ENCODE measurements around the gene APOL3. TPM values are rescaled to one million over a fixed set of nuclear protein-coding genes. Genes with fewer than 3 reads are reported as not detected.

APOL3 gene
- polyA plus RNA-seq, 1 of the 3 experiments (the other 2 are of a cell fraction), result 1.1 TPM

DNA sequence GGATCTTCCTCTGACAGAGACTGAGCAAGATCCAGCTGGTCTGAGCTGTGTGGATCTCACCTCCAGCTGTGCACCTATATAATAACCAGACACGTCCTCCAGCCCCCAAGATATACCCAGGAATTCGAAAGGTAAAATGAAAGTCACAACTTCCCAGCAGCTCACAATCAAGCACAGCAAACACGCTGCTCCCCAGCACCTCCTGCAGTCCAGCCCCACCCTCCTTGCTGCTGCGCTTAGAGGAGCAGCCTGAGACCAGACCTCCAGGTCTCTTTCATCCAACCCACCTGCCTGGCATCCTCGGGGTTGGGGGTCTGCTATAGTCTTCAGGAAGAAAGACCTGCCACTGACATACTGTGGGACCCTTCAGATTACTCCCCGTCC lies 44.1 kb upstream of the APOL3 start:
- H3K9me3 ChIP-seq, result no peaks in the 10 kb centered on the region
- H3K79me2 ChIP-seq (ENCODE audit: insufficient read depth), result no peaks in the 10 kb centered on the region
- peaks cover 0 to 23% of the 10 kb centered on the region in 2 experiments; a peak in 1 of 4 replicates for H3K4me1 ChIP-seq (ENCODE audit: control insufficient read depth in 1 of 2, insufficient read depth in 2 of 2, low read depth in 1 of 2, low read length in 1 of 2)
- no peak overlapping the region for H3K9ac ChIP-seq
- H3K36me3 ChIP-seq (replicated peaks in 1 of 2; ENCODE audit: control insufficient read depth in 1 of 2, insufficient read depth in 2 of 2, low read length in 1 of 2), result no peaks in the 10 kb centered on the region
- ChIA-PET POLR2A (no interaction called here), CTCF (no interaction called here)
- H3K4me3 ChIP-seq (ENCODE audit: low read depth in 2 of 2, low read length in 1 of 2), result no peak overlapping the region
- no peak for DNase-seq
- 57% methylated on average over 6 of the region's 6 CpGs for whole genome bisulfite sequencing (ENCODE audit: low lambda C conversion rate)
- no peaks in the 10 kb centered on the region for H3K27me3 ChIP-seq (ENCODE audit: insufficient read depth)
- H3K9me2 ChIP-seq, result no peaks in the 10 kb centered on the region
- H2AFZ ChIP-seq (ENCODE audit: low read depth), result no peak overlapping the region
- no peaks in the 10 kb centered on the region for H4K20me1 ChIP-seq (ENCODE audit: insufficient read depth)
- TF ChIP-seq USF1 (IDR thresholded peaks at IDR 0.05; ENCODE audit: borderline replicate concordance, low read depth), result no peak
- no peak for TF ChIP-seq RCOR1 (IDR thresholded peaks at IDR 0.05; ENCODE audit: low read length)
- TF ChIP-seq FOSL2 (IDR thresholded peaks at IDR 0.05; ENCODE audit: borderline replicate concordance, low read depth), result no peak
- no peak for TF ChIP-seq RFX5 (IDR thresholded peaks at IDR 0.05; ENCODE audit: low read length)
- TF ChIP-seq NRF1 (IDR thresholded peaks at IDR 0.05; ENCODE audit: low read depth, low read length), result no peak
- TF ChIP-seq, protein P1, sequence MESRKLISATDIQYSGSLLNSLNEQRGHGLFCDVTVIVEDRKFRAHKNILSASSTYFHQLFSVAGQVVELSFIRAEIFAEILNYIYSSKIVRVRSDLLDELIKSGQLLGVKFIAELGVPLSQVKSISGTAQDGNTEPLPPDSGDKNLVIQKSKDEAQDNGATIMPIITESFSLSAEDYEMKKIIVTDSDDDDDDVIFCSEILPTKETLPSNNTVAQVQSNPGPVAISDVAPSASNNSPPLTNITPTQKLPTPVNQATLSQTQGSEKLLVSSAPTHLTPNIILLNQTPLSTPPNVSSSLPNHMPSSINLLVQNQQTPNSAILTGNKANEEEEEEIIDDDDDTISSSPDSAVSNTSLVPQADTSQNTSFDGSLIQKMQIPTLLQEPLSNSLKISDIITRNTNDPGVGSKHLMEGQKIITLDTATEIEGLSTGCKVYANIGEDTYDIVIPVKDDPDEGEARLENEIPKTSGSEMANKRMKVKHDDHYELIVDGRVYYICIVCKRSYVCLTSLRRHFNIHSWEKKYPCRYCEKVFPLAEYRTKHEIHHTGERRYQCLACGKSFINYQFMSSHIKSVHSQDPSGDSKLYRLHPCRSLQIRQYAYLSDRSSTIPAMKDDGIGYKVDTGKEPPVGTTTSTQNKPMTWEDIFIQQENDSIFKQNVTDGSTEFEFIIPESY (IDR thresholded peaks at IDR 0.05; ENCODE audit: borderline replicate concordance, low read depth), result no peak
- no peak for TF ChIP-seq FOXM1 (IDR thresholded peaks at IDR 0.05; ENCODE audit: low read depth)
- TF ChIP-seq SMC3 (IDR thresholded peaks at IDR 0.05; ENCODE audit: low read depth, low read length), result no peak
- no peak for TF ChIP-seq TAF1 (IDR thresholded peaks at IDR 0.05; ENCODE audit: borderline replicate concordance, low read depth, low read length)
- TF ChIP-seq FOXJ3 (CRISPR knock-in tag; IDR thresholded peaks at IDR 0.05), result no peak
- no peak overlapping the region for H3K4me2 ChIP-seq
- H3F3A ChIP-seq (replicated peaks; ENCODE audit: insufficient read depth), result no peaks in the 10 kb centered on the region
- H3K27ac ChIP-seq (ENCODE audit: low read depth in 2 of 2, low read length in 1 of 2), result no peak overlapping the region

DNA sequence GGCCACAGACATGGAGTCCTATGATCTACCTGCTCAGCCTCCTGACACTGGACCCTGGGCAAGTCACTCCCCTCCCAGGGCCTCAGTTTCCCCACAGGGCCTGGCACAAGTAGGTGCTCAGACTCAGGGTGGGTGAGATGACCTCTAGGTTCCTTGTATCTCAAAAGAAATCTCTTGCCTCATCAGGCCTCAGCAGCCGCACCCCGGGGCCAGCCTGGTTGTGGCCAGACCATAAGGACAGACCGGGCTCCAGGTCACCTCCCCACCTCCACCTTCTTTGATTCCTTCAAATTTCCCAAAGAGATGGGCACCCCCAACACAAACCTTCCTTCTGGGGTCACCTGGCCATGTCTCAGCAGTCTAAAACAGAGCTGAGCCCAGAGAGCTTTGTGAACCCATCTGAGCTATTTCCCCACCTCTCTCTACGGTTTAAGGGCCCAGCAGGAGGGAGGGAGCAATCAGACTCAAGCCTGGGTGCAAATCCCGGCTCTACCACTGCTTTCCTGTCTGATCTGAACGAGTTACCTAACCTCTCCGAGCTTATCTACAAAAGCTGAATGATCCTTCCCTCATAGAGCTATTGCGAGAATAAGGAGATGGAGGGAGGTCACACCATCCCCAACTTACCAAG lies 43.6 kb upstream of the APOL3 start:
- ChIA-PET CTCF (interaction anchor here (2.9 kb wide), 1 partner anchor 73 kb away, joined by 9 read pairs; no protein-coding TSS in a partner anchor), POLR2A (no interaction called here)
- Histone ChIP-seq H3K27ac (ENCODE audit: low read depth in 2 of 2, low read length in 1 of 2) (no peak overlapping the region), H3K4me1 (ENCODE audit: control insufficient read depth in 1 of 2, insufficient read depth in 2 of 2, low read depth in 1 of 2, low read length in 1 of 2) (peaks cover 0 to 26% of the 10 kb centered on the region in 2 experiments; a peak in 1 of 4 replicates), H3K4me2 (no peak overlapping the region), H4K20me1 (ENCODE audit: insufficient read depth) (no peaks in the 10 kb centered on the region), H3F3A (replicated peaks; ENCODE audit: insufficient read depth) (no peaks in the 10 kb centered on the region), H3K9me3 (no peaks in the 10 kb centered on the region), H3K36me3 (replicated peaks in 1 of 2; ENCODE audit: control insufficient read depth in 1 of 2, insufficient read depth in 2 of 2, low read length in 1 of 2) (no peaks in the 10 kb centered on the region), H2AFZ (ENCODE audit: low read depth) (no peak overlapping the region), H3K9ac (no peak overlapping the region), H3K9me2 (no peaks in the 10 kb centered on the region), H3K27me3 (ENCODE audit: insufficient read depth) (no peaks in the 10 kb centered on the region), H3K79me2 (ENCODE audit: insufficient read depth) (no peaks in the 10 kb centered on the region), H3K4me3 (ENCODE audit: low read depth in 2 of 2, low read length in 1 of 2) (no peak overlapping the region)
- 53% methylated on average over 6 of the region's 8 CpGs for WGBS (ENCODE audit: low lambda C conversion rate)
- DNase-seq, result no peak
- no peak for TF ChIP-seq USF2 (IDR thresholded peaks at IDR 0.05; ENCODE audit: borderline replicate concordance, low read depth, low read length)
- no peak for TF ChIP-seq POLR2AphosphoS5 (IDR thresholded peaks at IDR 0.05; ENCODE audit: low read depth, low read length)
- no peak for TF ChIP-seq SMC3 (IDR thresholded peaks at IDR 0.05; ENCODE audit: low read depth, low read length)
- TF ChIP-seq, protein P1 (IDR thresholded peaks at IDR 0.05; ENCODE audit: borderline replicate concordance, low read depth), result no peak
- no peak for TF ChIP-seq FOXM1 (IDR thresholded peaks at IDR 0.05; ENCODE audit: low read depth)
- TF ChIP-seq USF1 (IDR thresholded peaks at IDR 0.05; ENCODE audit: borderline replicate concordance, low read depth), result no peak
- no peak for TF ChIP-seq TEAD4 (IDR thresholded peaks at IDR 0.05; ENCODE audit: borderline replicate concordance, insufficient read depth)
- no peak for TF ChIP-seq MEF2A (IDR thresholded peaks at IDR 0.05; ENCODE audit: borderline replicate concordance, low read depth)
- no peak for TF ChIP-seq ELF1 (IDR thresholded peaks at IDR 0.05)
- TF ChIP-seq GATA2 (CRISPR knock-in tag; IDR thresholded peaks at IDR 0.05), result no peak
- TF ChIP-seq MXI1 (IDR thresholded peaks at IDR 0.05; ENCODE audit: low read depth, low read length), result no peak
- TF ChIP-seq PBX3 (IDR thresholded peaks at IDR 0.05), result no peak
- TF ChIP-seq CHD2 (IDR thresholded peaks at IDR 0.05; ENCODE audit: low read length, partially characterized antibody), result no peak
- no peak for TF ChIP-seq YY1 (IDR thresholded peaks at IDR 0.05; ENCODE audit: low read depth)

All from SK-N-SH (cell line).